ENCODE data around the gene TRHDE. TPM values are rescaled to one million over a fixed set of nuclear protein-coding genes. Genes with fewer than 3 reads are reported as not detected.

Gene TRHDE
- total RNA-seq, 1 experiment from 2014 or later: 24.5 TPM

DNA sequence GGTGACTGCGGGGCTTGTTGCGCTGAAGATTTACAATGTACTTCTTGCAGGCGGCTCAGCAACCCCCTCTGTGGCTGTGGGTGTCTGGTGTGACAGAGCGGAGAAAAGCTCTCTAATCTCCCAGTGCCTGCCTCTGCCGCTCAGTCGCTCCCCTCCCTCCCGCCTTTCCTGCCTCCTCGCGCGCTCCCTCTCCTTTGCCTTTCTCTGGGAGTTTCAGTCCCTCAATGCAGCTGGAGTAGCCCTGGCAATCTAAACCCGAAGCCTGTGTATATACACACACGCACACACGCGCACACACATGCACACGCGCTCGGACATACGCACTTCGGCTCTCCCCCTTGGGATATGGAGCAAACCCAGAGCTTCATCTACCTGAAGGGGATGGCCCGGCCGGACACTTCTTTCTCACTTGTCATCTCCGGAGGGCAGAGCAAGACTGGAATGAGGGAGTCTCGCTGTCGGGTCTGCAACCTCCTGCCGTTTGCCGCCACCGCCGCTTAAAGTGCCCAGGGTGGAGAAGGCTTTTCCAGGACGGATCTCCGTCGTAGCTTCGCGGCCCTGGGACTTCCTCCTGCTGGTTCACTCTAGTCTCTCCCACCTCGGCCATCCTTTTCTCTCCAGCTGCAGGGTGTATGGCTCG, 599 bp upstream of the TRHDE start:
- Histone ChIP-seq H3K27ac (ENCODE audit: low read depth, low read length, poor library complexity, severe bottlenecking) (peak overlapping the region; percentile 87), H3K27me3 (replicated peaks; ENCODE audit: insufficient read depth, low read depth, low read length, poor library complexity) (no peaks in the 10 kb centered on the region), H3K4me1 (ENCODE audit: insufficient read depth, low read length, poor library complexity, severe bottlenecking) (peaks cover 35% of the 10 kb centered on the region), H3K9me3 (ENCODE audit: low read depth, low read length, poor library complexity, severe bottlenecking) (no peaks in the 10 kb centered on the region), H3K36me3 (ENCODE audit: insufficient read depth, low read length, poor library complexity, severe bottlenecking) (no peaks in the 10 kb centered on the region), H3K4me3 (ENCODE audit: low read depth, low read length, poor library complexity, severe bottlenecking) (peak overlapping the region; percentile 80)
- TF ChIP-seq EZH2 (IDR thresholded peaks at IDR 0.05; ENCODE audit: borderline replicate concordance, low read depth, low read length, poor library complexity, severe bottlenecking): no peak
- TF ChIP-seq, protein P1, sequence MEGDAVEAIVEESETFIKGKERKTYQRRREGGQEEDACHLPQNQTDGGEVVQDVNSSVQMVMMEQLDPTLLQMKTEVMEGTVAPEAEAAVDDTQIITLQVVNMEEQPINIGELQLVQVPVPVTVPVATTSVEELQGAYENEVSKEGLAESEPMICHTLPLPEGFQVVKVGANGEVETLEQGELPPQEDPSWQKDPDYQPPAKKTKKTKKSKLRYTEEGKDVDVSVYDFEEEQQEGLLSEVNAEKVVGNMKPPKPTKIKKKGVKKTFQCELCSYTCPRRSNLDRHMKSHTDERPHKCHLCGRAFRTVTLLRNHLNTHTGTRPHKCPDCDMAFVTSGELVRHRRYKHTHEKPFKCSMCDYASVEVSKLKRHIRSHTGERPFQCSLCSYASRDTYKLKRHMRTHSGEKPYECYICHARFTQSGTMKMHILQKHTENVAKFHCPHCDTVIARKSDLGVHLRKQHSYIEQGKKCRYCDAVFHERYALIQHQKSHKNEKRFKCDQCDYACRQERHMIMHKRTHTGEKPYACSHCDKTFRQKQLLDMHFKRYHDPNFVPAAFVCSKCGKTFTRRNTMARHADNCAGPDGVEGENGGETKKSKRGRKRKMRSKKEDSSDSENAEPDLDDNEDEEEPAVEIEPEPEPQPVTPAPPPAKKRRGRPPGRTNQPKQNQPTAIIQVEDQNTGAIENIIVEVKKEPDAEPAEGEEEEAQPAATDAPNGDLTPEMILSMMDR (conservative IDR thresholded peaks at IDR 0.05; ENCODE audit: low read depth, low read length): peak; percentile 47
- no TSS peak for BruUV-seq (replicated peaks)
- intact Hi-C loops (cut with micrococcal nuclease; ENCODE audit: unreplicated experiment): loop anchor here (5.0 to 10.0 kb wide), 2 partner anchors 76 to 487 kb away; no protein-coding TSS in a partner anchor
- CTCF ChIA-PET: interaction anchor here (0.8 to 1.1 kb wide), 3 partner anchors 10 to 255 kb away, joined by 3 to 5 read pairs (median 4); no protein-coding TSS in a partner anchor
- DNase-seq (ENCODE audit: low spot score): peak; percentile 91
- POLR2A ChIA-PET (ENCODE audit: low non-redundant PET): interaction anchor here (0.6 to 0.7 kb wide), 2 partner anchors 10 to 1804 kb away, joined by 3 to 9 read pairs; no protein-coding TSS in a partner anchor

DNA sequence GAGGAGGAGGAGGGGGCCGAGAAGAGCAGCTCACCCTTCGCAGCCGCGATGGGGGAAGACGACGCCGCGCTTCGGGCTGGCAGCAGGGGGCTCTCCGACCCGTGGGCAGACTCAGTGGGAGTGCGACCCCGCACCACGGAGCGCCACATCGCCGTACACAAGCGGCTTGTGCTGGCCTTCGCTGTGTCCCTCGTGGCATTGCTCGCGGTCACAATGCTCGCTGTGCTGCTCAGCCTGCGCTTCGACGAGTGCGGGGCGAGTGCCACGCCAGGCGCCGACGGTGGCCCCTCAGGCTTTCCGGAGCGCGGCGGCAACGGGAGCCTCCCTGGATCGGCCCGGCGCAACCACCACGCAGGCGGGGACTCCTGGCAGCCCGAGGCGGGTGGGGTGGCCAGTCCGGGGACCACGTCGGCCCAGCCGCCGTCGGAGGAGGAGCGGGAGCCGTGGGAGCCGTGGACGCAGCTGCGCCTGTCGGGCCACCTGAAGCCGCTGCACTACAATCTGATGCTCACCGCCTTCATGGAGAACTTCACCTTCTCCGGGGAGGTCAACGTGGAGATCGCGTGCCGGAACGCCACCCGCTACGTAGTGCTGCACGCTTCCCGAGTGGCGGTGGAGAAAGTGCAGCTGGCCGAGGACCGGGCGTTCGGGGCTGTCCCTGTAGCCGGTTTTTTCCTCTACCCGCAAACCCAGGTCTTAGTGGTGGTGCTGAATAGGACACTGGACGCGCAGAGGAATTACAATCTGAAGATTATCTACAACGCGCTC, 745 bp downstream of the TRHDE start:
- Histone ChIP-seq H3K27ac (ENCODE audit: low read depth, low read length, poor library complexity, severe bottlenecking) (peak overlapping the region; percentile 87), H3K9me3 (ENCODE audit: low read depth, low read length, poor library complexity, severe bottlenecking) (no peaks in the 10 kb centered on the region), H3K4me3 (ENCODE audit: low read depth, low read length, poor library complexity, severe bottlenecking) (peak overlapping the region; percentile 80), H3K4me1 (ENCODE audit: insufficient read depth, low read length, poor library complexity, severe bottlenecking) (peaks cover 25% of the 10 kb centered on the region), H3K27me3 (replicated peaks; ENCODE audit: insufficient read depth, low read depth, low read length, poor library complexity) (no peaks in the 10 kb centered on the region), H3K36me3 (ENCODE audit: insufficient read depth, low read length, poor library complexity, severe bottlenecking) (no peaks in the 10 kb centered on the region)
- POLR2A ChIA-PET (ENCODE audit: low non-redundant PET): interaction anchor here (0.6 to 0.7 kb wide), 2 partner anchors 11 to 826 kb away, joined by 3 to 9 read pairs; no protein-coding TSS in a partner anchor
- CTCF ChIA-PET: interaction anchor here (0.5 to 1.1 kb wide), 4 partner anchors 10 to 855 kb away, joined by 3 to 6 read pairs (median 3); no protein-coding TSS in a partner anchor
- intact Hi-C loops (cut with micrococcal nuclease; ENCODE audit: unreplicated experiment): loop anchor here (5.0 to 10.0 kb wide), 2 partner anchors 74 to 488 kb away; no protein-coding TSS in a partner anchor
- no TSS peak for BruUV-seq (replicated peaks)
- DNase-seq (ENCODE audit: low spot score): peak; percentile 54
- TF ChIP-seq EZH2 (IDR thresholded peaks at IDR 0.05; ENCODE audit: borderline replicate concordance, low read depth, low read length, poor library complexity, severe bottlenecking): no peak
- TF ChIP-seq, protein P1 (conservative IDR thresholded peaks at IDR 0.05; ENCODE audit: low read depth, low read length): peak; percentile 41

DNA sequence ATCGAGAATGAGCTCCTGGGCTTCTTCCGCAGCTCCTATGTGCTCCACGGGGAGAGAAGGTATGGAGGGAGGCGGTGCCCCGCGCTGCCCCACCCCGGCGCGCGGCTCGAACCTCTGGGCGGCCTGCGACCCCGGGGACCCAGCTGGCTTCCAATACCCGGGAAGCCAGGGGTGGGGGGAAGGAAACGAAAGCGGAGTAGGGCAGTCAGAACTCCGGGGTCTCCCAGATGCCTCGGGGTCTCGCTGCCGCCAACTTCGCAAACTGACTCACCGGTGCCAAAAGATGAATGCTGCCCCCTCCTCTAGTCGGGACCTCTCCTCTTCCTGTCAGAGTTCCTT, 1.3 kb downstream of the TRHDE start:
- H3K9me3 ChIP-seq (ENCODE audit: low read depth, low read length, poor library complexity, severe bottlenecking): no peaks in the 10 kb centered on the region
- peak overlapping the region; percentile 80 for H3K4me3 ChIP-seq (ENCODE audit: low read depth, low read length, poor library complexity, severe bottlenecking)
- H3K36me3 ChIP-seq (ENCODE audit: insufficient read depth, low read length, poor library complexity, severe bottlenecking): no peaks in the 10 kb centered on the region
- H3K27ac ChIP-seq (ENCODE audit: low read depth, low read length, poor library complexity, severe bottlenecking): peak overlapping the region; percentile 87
- BruUV-seq (replicated peaks): no TSS peak
- intact Hi-C loops (cut with micrococcal nuclease; ENCODE audit: unreplicated experiment): loop anchor here (5.0 to 10.0 kb wide), 2 partner anchors 74 to 489 kb away; no protein-coding TSS in a partner anchor
- H3K4me1 ChIP-seq (ENCODE audit: insufficient read depth, low read length, poor library complexity, severe bottlenecking): peaks cover 22% of the 10 kb centered on the region
- no peaks in the 10 kb centered on the region for H3K27me3 ChIP-seq (replicated peaks; ENCODE audit: insufficient read depth, low read depth, low read length, poor library complexity)
- TF ChIP-seq, protein P1 (conservative IDR thresholded peaks at IDR 0.05; ENCODE audit: low read depth, low read length): no peak
- TF ChIP-seq EZH2 (IDR thresholded peaks at IDR 0.05; ENCODE audit: borderline replicate concordance, low read depth, low read length, poor library complexity, severe bottlenecking): no peak
- ChIA-PET POLR2A (ENCODE audit: low non-redundant PET) (no interaction called here), CTCF (interaction anchor here (0.5 to 0.8 kb wide), 3 partner anchors 9 to 854 kb away, joined by 3 to 6 read pairs (median 3); no protein-coding TSS in a partner anchor)
- DNase-seq (ENCODE audit: low spot score): no peak
